GM19099 (cell line): Measurements from ENCODE around the gene NCKAP5.

Experiments used
- POLR2A ChIP-seq: IDR thresholded peaks from 3 replicates; pipeline ENCODE4 v1.6.1; 2011; ENCODE audit warnings: low read depth; ENCODE audit not compliant: insufficient read length; ENCODE audit errors: extremely low read depth

The NCKAP5 gene

DNA sequence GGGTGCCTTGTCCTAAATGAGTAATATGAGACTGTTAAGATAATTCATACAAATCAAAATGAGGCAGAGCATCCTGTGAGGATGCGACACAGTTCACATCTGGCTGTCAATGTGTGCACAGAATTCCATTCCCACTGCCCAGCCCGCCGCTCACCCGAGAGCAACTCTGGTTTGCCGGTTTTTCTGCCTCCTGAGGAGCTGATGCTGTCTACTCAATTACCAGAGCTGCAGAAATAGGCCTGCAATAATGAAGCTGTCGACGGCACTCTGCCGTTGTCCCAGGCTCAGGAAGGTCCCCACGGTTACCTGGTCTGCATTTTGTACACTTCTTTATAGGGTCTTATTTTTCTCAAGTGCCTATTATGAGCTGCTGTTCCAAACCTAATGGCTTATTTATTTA lies 842.5 kb downstream of the NCKAP5 start:
- no peak for TF ChIP-seq POLR2A

GRCh38 chr2:132725148-132725547 lies 843.1 kb downstream of the NCKAP5 start:
- no peak for TF ChIP-seq POLR2A

DNA sequence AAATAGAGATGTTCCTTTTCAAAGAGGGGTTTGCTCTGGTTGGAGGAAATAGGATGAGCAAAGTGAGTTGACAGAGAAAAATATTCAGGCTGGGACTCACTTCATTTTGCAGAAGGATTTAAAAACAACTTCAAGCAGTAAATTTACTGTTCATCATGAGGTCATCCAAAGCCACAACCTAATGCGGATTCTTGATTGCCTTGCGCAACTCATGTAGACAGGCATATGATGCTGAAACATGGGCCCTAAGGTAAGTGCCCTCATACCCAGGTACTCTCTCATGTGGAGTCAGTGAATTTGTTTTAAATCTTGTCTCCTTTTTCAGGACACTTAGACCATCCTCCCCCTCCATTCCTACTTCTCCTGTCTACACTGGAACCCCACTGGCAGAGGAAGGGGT lies 846.3 kb downstream of the NCKAP5 start:
- no peak for TF ChIP-seq POLR2A

DNA sequence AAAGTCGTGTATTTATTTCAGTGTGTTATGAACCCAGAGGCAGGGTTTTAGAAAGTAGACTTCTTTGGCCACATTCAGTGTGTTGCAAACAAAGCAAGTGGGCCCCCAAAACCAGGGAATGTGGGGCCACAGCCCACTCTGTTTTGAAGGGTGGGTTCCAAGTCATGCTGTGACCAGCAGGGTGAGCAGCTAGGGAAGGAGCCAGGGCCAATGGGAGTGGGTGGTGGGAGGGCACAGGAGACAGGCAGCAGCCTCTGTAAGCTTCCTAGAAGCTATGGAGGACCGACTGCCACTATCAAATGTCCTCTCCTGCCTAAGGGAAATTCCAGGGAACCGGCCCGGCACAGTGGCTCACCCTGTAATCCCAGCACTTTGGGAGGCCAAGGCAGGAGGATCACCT lies 847.9 kb downstream of the NCKAP5 start:
- TF ChIP-seq POLR2A: no peak

DNA sequence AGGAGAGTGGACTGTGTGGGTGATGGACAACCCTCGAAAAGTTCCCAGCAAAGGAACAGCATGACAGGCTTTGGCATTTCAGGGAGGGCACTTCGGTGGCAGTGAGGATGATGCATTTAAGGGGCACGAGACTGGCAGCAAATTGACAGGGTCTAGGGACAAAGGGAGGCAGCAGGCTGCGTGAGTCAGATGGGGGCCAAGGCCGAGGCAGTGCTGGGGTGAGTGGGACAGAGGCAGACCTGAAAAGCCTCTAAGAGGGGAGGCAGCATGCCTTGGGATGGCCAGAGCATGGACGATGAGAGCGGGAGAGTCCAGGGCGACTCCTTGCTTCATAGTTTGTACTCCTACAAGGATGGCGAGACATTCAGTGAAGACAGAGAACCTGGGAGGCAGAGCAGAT lies 848.8 kb downstream of the NCKAP5 start:
- TF ChIP-seq POLR2A: no peak

- TF ChIP-seq POLR2A: no peak
These were observed 851.3 kb downstream of the NCKAP5 start for GRCh38 chr2:132716954-132717353.

DNA sequence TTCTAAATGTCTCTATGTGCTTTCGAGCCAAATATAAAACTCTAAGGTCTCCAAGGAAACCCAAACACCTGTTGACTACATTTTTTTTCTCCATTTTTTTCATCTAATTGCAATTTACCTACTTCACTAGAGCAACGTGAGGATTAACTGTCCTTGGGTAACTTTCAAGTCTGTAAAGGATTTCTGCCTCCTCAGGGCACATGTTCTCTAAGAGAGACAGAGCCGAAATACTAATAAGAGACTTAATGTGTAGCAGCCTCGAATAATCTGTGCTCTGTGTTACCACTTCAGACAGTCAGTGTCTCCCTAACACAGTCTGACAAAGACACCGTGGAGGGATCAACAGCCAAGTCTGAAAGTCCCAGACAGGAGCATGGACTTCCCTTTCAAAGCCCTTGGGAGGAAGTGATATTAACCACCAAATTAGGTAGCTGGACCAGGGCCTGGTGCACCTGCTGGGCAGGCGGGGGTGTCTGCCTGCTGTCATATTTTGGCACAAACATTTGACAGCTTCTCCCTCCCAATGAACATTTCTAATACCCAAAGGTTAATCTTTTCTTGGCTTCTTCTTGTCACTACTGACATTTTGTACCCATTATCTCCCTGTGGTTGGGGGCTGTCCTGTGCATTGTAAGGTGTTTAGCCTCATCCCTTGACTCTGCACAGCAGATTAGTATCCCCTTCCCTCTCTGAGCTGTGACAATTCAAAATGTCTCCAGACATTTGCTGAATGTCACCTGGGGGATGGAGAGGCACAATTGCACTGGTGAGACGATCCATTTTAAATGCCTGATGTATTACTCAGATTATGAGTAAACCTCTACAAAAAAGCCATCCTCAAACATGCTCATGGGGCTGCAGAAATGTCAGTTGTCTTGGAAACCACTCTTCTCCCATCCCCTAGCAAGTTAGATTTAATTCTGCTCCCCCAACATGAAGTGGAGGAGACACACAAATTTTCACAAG lies 852.6 kb downstream of the NCKAP5 start:
- TF ChIP-seq POLR2A: no peak

DNA sequence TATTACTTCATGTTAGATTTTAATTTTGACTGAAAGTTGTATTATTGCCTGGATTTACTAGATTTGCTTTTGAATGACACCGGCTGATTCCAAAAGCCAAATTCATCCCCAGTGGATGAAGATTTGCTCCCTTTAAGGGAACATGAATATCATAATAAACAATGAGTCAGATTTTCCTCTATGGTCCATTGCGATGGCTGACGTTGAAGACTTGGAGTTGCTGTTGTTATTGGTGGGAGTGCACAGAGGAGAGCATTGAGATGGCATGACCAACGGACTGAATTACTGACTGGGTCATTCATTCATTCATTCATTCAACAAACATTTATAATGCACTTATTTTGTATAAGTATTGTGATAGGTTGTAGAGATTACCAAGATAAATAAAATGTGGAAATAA lies 864.9 kb downstream of the NCKAP5 start:
- TF ChIP-seq POLR2A: no peak

DNA sequence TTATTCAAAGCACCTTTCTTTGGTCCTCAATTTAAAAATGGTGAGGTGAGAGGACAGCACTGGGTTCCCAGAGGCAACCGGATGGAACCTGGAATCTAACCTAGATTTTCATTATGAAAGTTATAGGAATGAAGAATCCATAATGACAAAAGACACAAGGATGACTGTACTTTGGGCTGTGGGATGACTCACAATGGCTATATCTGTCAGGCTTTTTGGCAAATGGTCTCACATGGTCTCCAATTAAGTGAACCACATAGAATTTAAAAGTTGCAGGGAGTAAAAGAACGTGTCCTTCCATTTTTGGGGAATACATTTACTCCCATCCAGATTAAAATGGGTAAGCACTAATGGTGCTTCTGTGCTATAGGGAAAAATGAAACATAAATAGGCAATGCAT lies 866.5 kb downstream of the NCKAP5 start:
- TF ChIP-seq POLR2A: no peak

DNA sequence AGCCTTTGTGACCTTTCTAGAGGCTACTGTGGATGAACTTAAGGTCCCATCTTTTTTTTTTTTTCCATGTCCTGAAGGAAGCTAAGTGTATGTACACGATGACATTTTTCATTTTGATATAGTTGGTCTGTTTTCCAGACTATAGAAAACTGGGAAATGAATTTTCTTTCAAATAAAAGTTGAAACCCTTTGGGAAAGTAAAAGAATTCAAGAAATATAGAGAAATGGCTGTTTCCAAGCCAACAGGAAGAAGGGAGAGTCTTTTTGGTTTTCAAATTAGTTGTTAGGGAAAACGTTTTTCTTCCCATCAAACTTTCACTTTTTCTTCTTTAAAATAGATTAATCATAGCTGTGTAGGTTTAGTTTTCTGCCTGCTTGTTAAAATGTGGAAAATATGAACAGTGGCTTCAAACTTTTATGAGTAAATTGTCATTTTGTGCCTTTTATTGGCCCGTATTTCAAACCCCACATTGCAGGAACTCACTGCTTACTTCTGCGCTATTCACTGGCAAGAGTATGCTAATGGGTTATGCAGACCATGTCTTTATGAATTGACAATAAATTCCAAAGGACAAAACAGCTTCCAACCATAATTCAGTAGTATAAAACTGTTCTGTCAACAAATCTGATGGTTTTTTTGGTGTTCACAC lies 870.6 kb downstream of the NCKAP5 start:
- TF ChIP-seq POLR2A: no peak

GRCh38 chr2:132692816-132693215 lies 875.4 kb downstream of the NCKAP5 start:
- TF ChIP-seq POLR2A: no peak

DNA sequence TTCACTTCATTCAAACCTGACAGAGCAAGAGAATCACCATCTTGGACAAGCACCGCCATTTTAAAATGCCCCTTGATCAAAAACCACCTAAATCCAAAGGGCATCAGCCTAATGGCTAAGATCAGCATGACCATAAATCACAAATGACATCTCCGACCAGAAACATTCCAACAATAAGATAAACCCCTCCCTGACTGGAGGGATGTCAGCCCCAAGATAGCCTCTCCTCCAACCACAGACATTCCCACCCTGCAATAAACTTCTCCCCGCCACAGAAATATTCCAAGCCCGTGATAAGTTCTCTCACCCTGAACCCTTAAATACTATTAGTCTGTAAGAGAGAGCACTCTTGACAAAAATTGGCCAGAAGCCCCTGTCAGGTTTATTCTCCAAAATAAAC lies 876.7 kb downstream of the NCKAP5 start:
- TF ChIP-seq POLR2A: no peak

- TF ChIP-seq POLR2A: no peak
These were observed 877.5 kb downstream of the NCKAP5 start for GRCh38 chr2:132690664-132691303.

GRCh38 chr2:132681766-132682165 lies 886.5 kb downstream of the NCKAP5 start:
- no peak for TF ChIP-seq POLR2A

DNA sequence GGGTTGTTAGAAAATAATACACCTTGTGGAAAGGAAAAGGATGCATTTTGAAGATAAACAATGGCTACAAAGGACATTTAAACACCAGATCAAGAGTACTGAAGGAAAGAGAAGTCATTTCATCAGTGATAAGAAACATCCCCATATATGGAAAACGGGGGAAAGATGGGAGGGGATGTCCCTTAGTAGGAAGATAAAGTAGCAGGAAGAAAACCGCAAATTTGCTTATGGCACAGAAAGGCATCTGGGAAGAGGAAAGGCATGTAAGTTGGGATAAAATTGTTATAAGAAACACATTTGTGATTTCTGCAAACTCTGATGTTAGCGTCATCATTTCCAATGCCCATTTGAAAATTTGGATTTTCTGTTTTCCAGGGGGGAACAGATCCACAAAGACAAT lies 887.7 kb downstream of the NCKAP5 start:
- TF ChIP-seq POLR2A: no peak

- TF ChIP-seq POLR2A: no peak
These were observed 889.8 kb downstream of the NCKAP5 start for GRCh38 chr2:132678483-132678882.
